Esophagus squamous epithelium (tissue), 4 donors: ENCODE measurements around the gene SKIDA1.

Experiments used
- CTCF ChIP-seq, 6 experiments: fragments of 450-650 bp in 4 of 6; fragments of 200-600 bp in 2 of 6; sonication (generic) in 2 of 6; IDR thresholded peaks; one replicate each; pipeline ENCODE4 v1.5.1; 2016 to 2019; ENCODE audit warnings: antibody characterized with exemption in 6 of 6, mild to moderate bottlenecking in 4 of 6, moderate library complexity in 4 of 6
- POLR2A ChIP-seq, 4 donors: fragments of 450-650 bp; IDR thresholded peaks; one replicate each; pipeline ENCODE4 v1.6.1; 2017; ENCODE audit warnings: antibody characterized with exemption in 4 of 4, mild to moderate bottlenecking in 4 of 4, moderate library complexity in 3 of 4

DNA sequence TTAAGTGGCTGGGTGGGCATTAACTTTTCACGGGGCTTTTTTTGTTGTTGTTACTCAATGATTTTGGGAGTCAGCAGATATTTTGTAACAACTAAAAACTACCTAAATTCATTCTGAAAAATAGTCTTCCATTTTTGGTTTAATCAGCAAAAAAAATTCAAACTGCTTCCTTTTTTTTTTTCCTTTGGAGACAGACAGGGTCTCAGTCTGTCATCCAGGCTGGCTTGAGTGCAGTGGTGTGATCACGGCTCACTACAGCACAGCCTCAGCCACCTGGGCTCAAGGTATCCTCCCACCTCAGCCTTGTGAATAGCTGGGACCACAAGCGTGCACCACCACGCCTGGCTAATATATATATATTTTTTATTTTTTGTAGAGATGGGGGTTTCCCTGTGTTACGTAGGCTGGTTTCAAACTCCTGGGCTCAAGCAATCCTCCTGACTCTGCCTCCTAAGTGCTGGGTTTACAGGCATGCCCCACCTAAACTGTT is 36.5 kb downstream of the SKIDA1 start:
- TF ChIP-seq CTCF (IDR thresholded peaks at IDR 0.05): no peak
- TF ChIP-seq POLR2A (IDR thresholded peaks at IDR 0.05): no peak
